HG03196 (cell line): Measurements from ENCODE around the gene LRMDA.

Source experiments
- ATAC-seq: cut with Tn5 transposase; IDR thresholded peaks from one replicate; pipeline ENCODE4 v1.9.1; 2021; ENCODE audit not compliant: unreplicated experiment

Gene LRMDA

GRCh38 chr10:76268954-76269353 is 837.5 kb downstream of the LRMDA start:
- no peak for ATAC-seq

GRCh38 chr10:76270464-76270863 is 839.0 kb downstream of the LRMDA start:
- ATAC-seq = no peak

- no peak for ATAC-seq
Measured at GRCh38 chr10:76274933-76275332, 843.5 kb downstream of the LRMDA start.

GRCh38 chr10:76278811-76279460 is 847.5 kb downstream of the LRMDA start:
- no peak for ATAC-seq

- no peak for ATAC-seq
Measured at GRCh38 chr10:76281659-76282058, 850.2 kb downstream of the LRMDA start.

GRCh38 chr10:76282061-76283025 is 850.9 kb downstream of the LRMDA start:
- no peak for ATAC-seq

GRCh38 chr10:76284351-76284750 is 852.9 kb downstream of the LRMDA start:
- ATAC-seq = no peak

- no peak for ATAC-seq
Measured at GRCh38 chr10:76285012-76285411, 853.6 kb downstream of the LRMDA start.

- no peak for ATAC-seq
Measured at GRCh38 chr10:76285515-76285914, 854.1 kb downstream of the LRMDA start.

- no peak for ATAC-seq
Measured at GRCh38 chr10:76286536-76286935, 855.1 kb downstream of the LRMDA start.

GRCh38 chr10:76287856-76288255 is 856.4 kb downstream of the LRMDA start:
- no peak for ATAC-seq

- ATAC-seq = no peak
Measured at GRCh38 chr10:76291175-76291574, 859.8 kb downstream of the LRMDA start.

- no peak for ATAC-seq
Measured at GRCh38 chr10:76291885-76292284, 860.5 kb downstream of the LRMDA start.

GRCh38 chr10:76296957-76297356 is 865.5 kb downstream of the LRMDA start:
- ATAC-seq = no peak

- ATAC-seq = no peak
Measured at GRCh38 chr10:76297358-76297757, 865.9 kb downstream of the LRMDA start.

GRCh38 chr10:76297780-76298281 is 866.4 kb downstream of the LRMDA start:
- no peak for ATAC-seq

GRCh38 chr10:76298329-76298728 is 866.9 kb downstream of the LRMDA start:
- no peak for ATAC-seq

- no peak for ATAC-seq
Measured at GRCh38 chr10:76299501-76299900, 868.1 kb downstream of the LRMDA start.

- ATAC-seq = no peak
Measured at GRCh38 chr10:76301211-76301610, 869.8 kb downstream of the LRMDA start.

GRCh38 chr10:76301950-76302349 is 870.5 kb downstream of the LRMDA start:
- no peak for ATAC-seq

- ATAC-seq = no peak
Measured at GRCh38 chr10:76302481-76302880, 871.1 kb downstream of the LRMDA start.
